GM21619 (cell line): ENCODE results near the gene AFF4.

Source experiments
- ATAC-seq: cut with Tn5 transposase; IDR thresholded peaks from one replicate; pipeline ENCODE4 v1.9.1; 2021; ENCODE audit not compliant: unreplicated experiment

Gene AFF4

GRCh38 chr5:132829742-132830435 lies 133.5 kb downstream of the AFF4 start:
- peak; percentile 71 for ATAC-seq

- no peak for ATAC-seq
These were observed 134.5 kb downstream of the AFF4 start for GRCh38 chr5:132828846-132829494.

GRCh38 chr5:132827943-132828673 lies 135.3 kb downstream of the AFF4 start:
- no peak for ATAC-seq

- no peak for ATAC-seq
These were observed 136.9 kb downstream of the AFF4 start for GRCh38 chr5:132826424-132827082.

GRCh38 chr5:132825834-132826391 lies 137.5 kb downstream of the AFF4 start:
- no peak for ATAC-seq
